Globus pallidus (tissue), 1 donor: ENCODE results near the gene MAGEA8.
"Not testable (repeated sequence)": the region's sequence is repeated elsewhere in the genome, so short reads cannot be mapped to it uniquely, and the experiment has no call there.

Source experiments
- DNase-seq: peaks from one replicate; pipeline ENCODE4 v3.0.0-alpha.2; 2015; ENCODE audit warnings: low spot score

Gene MAGEA8

GRCh38 chrX:149903889-149904748 is 23.1 kb downstream of the MAGEA8 start:
- DNase-seq = no peak

- no peak for DNase-seq
Observed at GRCh38 chrX:149908308-149908707, 27.3 kb downstream of the MAGEA8 start.

GRCh38 chrX:149908727-149909126 is 27.7 kb downstream of the MAGEA8 start:
- DNase-seq = no peak

GRCh38 chrX:149909324-149910177 is 28.6 kb downstream of the MAGEA8 start:
- DNase-seq = no peak

- no peak for DNase-seq
Observed at GRCh38 chrX:149910178-149910695, 29.3 kb downstream of the MAGEA8 start.

- DNase-seq = no peak
Observed at GRCh38 chrX:149916745-149917392, 35.9 kb downstream of the MAGEA8 start.

GRCh38 chrX:149923836-149924235 is 42.9 kb downstream of the MAGEA8 start:
- DNase-seq = not testable (repeated sequence)

- not testable (repeated sequence) for DNase-seq
Observed at GRCh38 chrX:149924434-149924833, 43.5 kb downstream of the MAGEA8 start.

- DNase-seq = not testable (repeated sequence)
Observed at GRCh38 chrX:149927245-149927963, 46.4 kb downstream of the MAGEA8 start.

GRCh38 chrX:149927964-149928258 is 46.9 kb downstream of the MAGEA8 start:
- not testable (repeated sequence) for DNase-seq

- not testable (repeated sequence) for DNase-seq
Observed at GRCh38 chrX:149928635-149929034, 47.7 kb downstream of the MAGEA8 start.

- not testable (repeated sequence) for DNase-seq
Observed at GRCh38 chrX:149929400-149929799, 48.4 kb downstream of the MAGEA8 start, which contains the start of gene HSFX4. Gene HSFX4 (plus strand): TSS chrX:149929573. CDS start chrX:149929645, 72 bp downstream.

- DNase-seq = not testable (repeated sequence)
Observed at GRCh38 chrX:149931355-149931754, 50.4 kb downstream of the MAGEA8 start.

GRCh38 chrX:149932150-149932549 is 51.2 kb downstream of the MAGEA8 start:
- DNase-seq = not testable (repeated sequence)

GRCh38 chrX:149932970-149933369 is 52.0 kb downstream of the MAGEA8 start:
- not testable (repeated sequence) for DNase-seq

GRCh38 chrX:149933547-149933946 is 52.6 kb downstream of the MAGEA8 start:
- DNase-seq = not testable (repeated sequence)
